Kidney (tissue), 14 donors: ENCODE measurements around the gene CAMTA1. TPM values are rescaled to one million over a fixed set of nuclear protein-coding genes. Genes with fewer than 3 reads are reported as not detected.

Experiments
- DNase-seq, 5 donors: peaks; one replicate each; pipeline ENCODE4 v3.0.0-alpha.2; 2013 to 2020
- FAIRE-seq: peaks from 2 replicates; lab custom pipeline; 2012; peaks lifted over from hg19 to GRCh38; lab: Jason Lieb, UNC
- H3K27ac ChIP-seq, 2 donors: one replicate each; pipeline ENCODE4 v1.7.0; 2013; ENCODE audit warnings: low read depth in 2 of 2, low read length in 2 of 2, inconsistent platforms in 1 of 2
- H3K27me3 ChIP-seq: one replicate; pipeline ENCODE4 v1.7.1; 2013; ENCODE audit warnings: low read length, inconsistent platforms; ENCODE audit not compliant: control insufficient read depth, insufficient read depth
- H3K36me3 ChIP-seq, 3 donors: one replicate each; pipeline versions ENCODE4 v1.7.0 to v1.7.1; 2013; ENCODE audit warnings: low read length in 3 of 3, control low read depth in 1 of 3, inconsistent platforms in 1 of 3; ENCODE audit not compliant: insufficient read depth in 3 of 3, control insufficient read depth in 2 of 3
- H3K4me1 ChIP-seq, 3 donors: one replicate each; pipeline versions ENCODE4 v1.7.0 to v1.7.1; 2013; ENCODE audit warnings: low read length in 3 of 3, inconsistent platforms in 1 of 3, low read depth in 1 of 3; ENCODE audit not compliant: control insufficient read depth in 2 of 3, insufficient read depth in 2 of 3
- H3K4me3 ChIP-seq, 3 donors: one replicate each; pipeline versions ENCODE4 v1.7.0 to v1.8.1; 2013; ENCODE audit warnings: low read length in 3 of 3, control low read depth in 1 of 3, inconsistent platforms in 1 of 3
- H3K9ac ChIP-seq, 3 donors: one replicate each; pipeline versions ENCODE4 v1.7.0 to v1.7.1; 2013; ENCODE audit warnings: low read length in 3 of 3, control low read depth in 1 of 3, inconsistent platforms in 1 of 3
- H3K9me3 ChIP-seq, 3 donors: one replicate each; pipeline versions ENCODE4 v1.7.0 to v1.7.1; 2013; ENCODE audit warnings: low read length in 3 of 3, control low read depth in 1 of 3, inconsistent platforms in 1 of 3; ENCODE audit not compliant: control insufficient read depth in 2 of 3, insufficient read depth in 1 of 3
- CTCF ChIP-seq: IDR thresholded peaks from 3 replicates; pipeline ENCODE4 v1.5.1; 2012; ENCODE audit warnings: mild to moderate bottlenecking, moderate library complexity, borderline replicate concordance; ENCODE audit not compliant: insufficient read depth; ENCODE audit errors: extremely low read depth
- intact Hi-C: fragments of 100-400 bp; cut with DNase I; formaldehyde crosslinking; loops from one replicate; pipeline ENCODE4 v1.11.1; 2022
- polyA plus RNA-seq: library from polyadenylated mRNA; stranded (reverse); fragments of 350-450 nt; fragmentation: Illumina TruSeq; extraction: RNeasy Lipid Tissue Mini Kit (QIAGEN cat#74804); gene quantifications from one replicate; pipeline ENCODE4 v1.2.3, GENCODE V29; 2014; ENCODE audit warnings: low read depth, low replicate concordance; ENCODE audit not compliant: insufficient read depth
- total RNA-seq: library from RNA; stranded (reverse); fragmentation: NEBNext Ultra II Directional; extraction: Animal tissue kit (Norgen Biotek cat#: 25700); gene quantifications from one replicate; pipeline ENCODE4 v1.2.1, GENCODE V29; 2021
- donor health status: control.
- donor health status: control.
- donor health status: control.
- donor health status: control.
- donor health status: control.
- donor health status: DM: yes; HTN: yes; CAD: no.
- donor health status: Normal renal cell carcinoma (clear cell type).

CAMTA1 gene
- total and polyA plus RNA-seq, 2 donors from 2014 or later = 79.0 to 170 TPM

- H3K9ac ChIP-seq = no peak overlapping the region
These were observed 959.6 kb downstream of the CAMTA1 start for GRCh38 chr1:7744882-7745281.

GRCh38 chr1:7745783-7746182 is 960.5 kb downstream of the CAMTA1 start:
- no peaks in the 10 kb centered on the region for H3K4me1 ChIP-seq
- H3K27me3 ChIP-seq = no peaks in the 10 kb centered on the region
- TF ChIP-seq CTCF = no peak
- peak; percentile 85 for FAIRE-seq
- intact Hi-C loops = loop anchor here (5.0 kb wide), 1 partner anchor 73 kb away; no protein-coding TSS in a partner anchor
- H3K9ac ChIP-seq = no peak overlapping the region
- H3K9me3 ChIP-seq = no peaks in the 10 kb centered on the region
- peak overlapping the region in 1 of 2 donors; percentile 33 for H3K27ac ChIP-seq
- H3K4me3 ChIP-seq = peak overlapping the region in 2 of 3 donors; percentile 3 to 15
- peak in 1 of 5 donors; percentile 75 for DNase-seq
- no peaks in the 10 kb centered on the region for H3K36me3 ChIP-seq

More at GRCh38 chr1:7744882-7745281, 959.6 kb downstream of the CAMTA1 start:
- no peak for FAIRE-seq
- Histone ChIP-seq H3K4me1 (no peaks in the 10 kb centered on the region), H3K9me3 (no peaks in the 10 kb centered on the region), H3K36me3 (no peaks in the 10 kb centered on the region), H3K27ac (no peak overlapping the region), H3K4me3 (no peak overlapping the region), H3K27me3 (no peaks in the 10 kb centered on the region)
- TF ChIP-seq CTCF = no peak
- intact Hi-C loops = loop anchor here (5.0 kb wide), 1 partner anchor 73 kb away; no protein-coding TSS in a partner anchor
- DNase-seq = no peak

- Histone ChIP-seq H3K27me3 (no peaks in the 10 kb centered on the region), H3K4me3 (no peak overlapping the region), H3K4me1 (no peaks in the 10 kb centered on the region), H3K9ac (no peak overlapping the region), H3K9me3 (no peaks in the 10 kb centered on the region), H3K27ac (no peak overlapping the region), H3K36me3 (no peaks in the 10 kb centered on the region)
- DNase-seq (no peak), FAIRE-seq (no peak)
- no peak for TF ChIP-seq CTCF
- intact Hi-C loops = loop anchor here (5.0 kb wide), 1 partner anchor 75 kb away; no protein-coding TSS in a partner anchor
These were observed 962.4 kb downstream of the CAMTA1 start for GRCh38 chr1:7747605-7748004.

- no peak overlapping the region for H3K27ac ChIP-seq
- intact Hi-C loops = loop anchor here (5.0 kb wide), 1 partner anchor 77 kb away; no protein-coding TSS in a partner anchor
- no peaks in the 10 kb centered on the region for H3K36me3 ChIP-seq
- no peak for DNase-seq
- no peak for FAIRE-seq
- H3K9ac ChIP-seq = no peak overlapping the region
- no peak for TF ChIP-seq CTCF
- H3K4me1 ChIP-seq = no peaks in the 10 kb centered on the region
- H3K4me3 ChIP-seq = no peak overlapping the region
- no peaks in the 10 kb centered on the region for H3K9me3 ChIP-seq
- no peaks in the 10 kb centered on the region for H3K27me3 ChIP-seq
These were observed 963.9 kb downstream of the CAMTA1 start for GRCh38 chr1:7749126-7749525.
